ENCODE data around the gene ARHGAP30. TPM values are rescaled to one million over a fixed set of nuclear protein-coding genes. Genes with fewer than 3 reads are reported as not detected.
"Not testable (repeated sequence)": the region's sequence is repeated elsewhere in the genome, so short reads cannot be mapped to it uniquely, and the experiment has no call there.

Gene ARHGAP30
- total RNA-seq, 1 donor from 2014 or later: 63.7 TPM

GRCh38 chr1:161017756-161018630 lies 51.7 kb downstream of the ARHGAP30 start:
- H3K9me3 ChIP-seq: no peaks in the 10 kb centered on the region
- intact Hi-C loops (cut with DNase I): no loop called here
- no peak for DNase-seq
- H3K27ac ChIP-seq: peak overlapping the region; percentile 94
- TF ChIP-seq, protein P1, sequence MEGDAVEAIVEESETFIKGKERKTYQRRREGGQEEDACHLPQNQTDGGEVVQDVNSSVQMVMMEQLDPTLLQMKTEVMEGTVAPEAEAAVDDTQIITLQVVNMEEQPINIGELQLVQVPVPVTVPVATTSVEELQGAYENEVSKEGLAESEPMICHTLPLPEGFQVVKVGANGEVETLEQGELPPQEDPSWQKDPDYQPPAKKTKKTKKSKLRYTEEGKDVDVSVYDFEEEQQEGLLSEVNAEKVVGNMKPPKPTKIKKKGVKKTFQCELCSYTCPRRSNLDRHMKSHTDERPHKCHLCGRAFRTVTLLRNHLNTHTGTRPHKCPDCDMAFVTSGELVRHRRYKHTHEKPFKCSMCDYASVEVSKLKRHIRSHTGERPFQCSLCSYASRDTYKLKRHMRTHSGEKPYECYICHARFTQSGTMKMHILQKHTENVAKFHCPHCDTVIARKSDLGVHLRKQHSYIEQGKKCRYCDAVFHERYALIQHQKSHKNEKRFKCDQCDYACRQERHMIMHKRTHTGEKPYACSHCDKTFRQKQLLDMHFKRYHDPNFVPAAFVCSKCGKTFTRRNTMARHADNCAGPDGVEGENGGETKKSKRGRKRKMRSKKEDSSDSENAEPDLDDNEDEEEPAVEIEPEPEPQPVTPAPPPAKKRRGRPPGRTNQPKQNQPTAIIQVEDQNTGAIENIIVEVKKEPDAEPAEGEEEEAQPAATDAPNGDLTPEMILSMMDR (IDR thresholded peaks at IDR 0.05): no peak
- H3K27me3 ChIP-seq (ENCODE audit: low read depth): no peaks in the 10 kb centered on the region
- ATAC-seq: peak in 1 of 2 donors; percentile 10
- peaks cover 69% of the 10 kb centered on the region for H3K4me1 ChIP-seq
- no peaks in the 10 kb centered on the region for H3K36me3 ChIP-seq
- H3K4me3 ChIP-seq: peak overlapping the region; percentile 91

DNA sequence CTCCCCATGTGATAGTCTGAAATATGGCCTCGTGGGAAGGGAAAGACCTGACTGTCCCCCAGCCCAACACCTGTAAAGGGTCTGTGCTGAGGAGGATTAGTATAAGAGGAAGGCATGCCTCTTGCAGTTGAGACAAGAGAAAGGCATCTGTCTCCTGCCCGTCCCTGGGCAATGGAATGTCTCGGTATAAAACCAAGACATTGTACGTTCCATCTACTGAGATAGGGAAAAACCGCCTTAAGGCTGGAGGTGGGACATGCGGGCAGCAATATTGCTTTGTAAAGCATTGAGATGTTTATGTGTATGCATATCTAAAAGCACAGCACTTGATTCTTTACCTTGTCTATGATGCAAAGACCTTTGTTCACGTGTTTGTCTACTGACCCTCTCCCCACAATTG lies 52.5 kb downstream of the ARHGAP30 start:
- ATAC-seq; H3K9me3 ChIP-seq; intact Hi-C loops (cut with DNase I); DNase-seq; H3K27me3 ChIP-seq (ENCODE audit: low read depth); H3K36me3 ChIP-seq: not testable (repeated sequence)
- Histone ChIP-seq H3K4me1 (peaks cover 77% of the 10 kb centered on the region), H3K4me3 (peak overlapping the region; percentile 91), H3K27ac (peak overlapping the region; percentile 94)

DNA sequence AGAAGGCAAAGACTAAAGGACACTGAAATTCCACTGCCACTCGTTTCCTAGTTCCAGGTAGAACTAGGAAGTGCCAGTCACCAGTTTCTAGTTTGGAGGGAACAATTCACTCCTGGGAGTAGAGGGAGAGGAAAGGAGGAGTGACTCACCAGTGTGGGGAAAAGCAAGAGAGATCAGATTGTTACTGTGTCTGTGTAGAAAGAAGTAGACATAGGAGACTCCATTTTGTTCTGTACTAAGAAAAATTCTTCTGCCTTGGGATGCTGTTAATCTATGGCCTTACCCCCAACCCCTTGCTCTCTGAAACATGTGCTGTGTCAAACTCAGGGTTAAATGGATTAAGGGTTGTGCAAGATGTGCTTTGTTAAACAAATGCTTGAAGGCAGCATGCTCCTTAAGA lies 53.0 kb downstream of the ARHGAP30 start:
- H3K36me3 ChIP-seq; H3K9me3 ChIP-seq; H3K27me3 ChIP-seq (ENCODE audit: low read depth); intact Hi-C loops (cut with DNase I); DNase-seq; H3K4me3 ChIP-seq: not testable (repeated sequence)
- peak; percentile 0 to 30 for ATAC-seq
- H3K4me1 ChIP-seq: peaks cover 78% of the 10 kb centered on the region
- H3K27ac ChIP-seq: peak overlapping the region; percentile 73

DNA sequence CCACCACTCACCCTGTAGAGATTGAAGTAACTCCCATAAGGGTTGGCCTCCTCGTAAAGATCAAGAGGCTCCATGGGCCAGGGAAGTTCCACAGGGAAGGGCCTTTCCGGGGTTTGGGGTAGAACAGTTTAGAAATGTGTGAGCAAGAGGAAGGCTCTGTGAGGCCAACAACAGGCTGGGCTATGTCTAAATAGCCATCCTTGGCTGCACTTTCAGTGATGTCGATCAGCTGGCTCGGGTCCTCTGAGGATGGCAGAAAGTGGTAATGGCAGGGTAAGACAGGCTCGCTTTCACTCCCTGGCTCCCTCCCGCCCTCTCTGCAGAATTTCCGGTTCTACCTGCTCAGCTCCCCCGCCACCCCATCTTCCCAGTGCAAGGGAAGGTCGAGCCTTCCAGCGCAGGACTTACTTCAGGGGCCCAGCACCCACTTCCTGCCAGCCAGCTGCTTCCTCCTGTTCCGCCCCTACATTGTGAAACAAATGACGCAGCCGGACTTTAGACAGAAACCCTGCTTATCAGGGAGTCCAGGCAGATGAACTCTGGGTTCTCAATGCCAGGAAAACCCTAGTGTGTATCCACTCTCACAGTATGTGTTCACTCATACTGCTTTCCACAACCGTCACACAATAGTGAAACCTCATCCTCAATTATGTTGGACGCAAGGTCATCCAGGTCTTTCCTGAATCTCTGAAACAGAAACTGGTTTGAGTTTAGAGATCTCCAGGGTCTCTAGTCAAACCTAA lies 56.0 kb downstream of the ARHGAP30 start:
- DNase-seq (peak; percentile 93), ATAC-seq (peak; percentile 89 to 93)
- no peaks in the 10 kb centered on the region for H3K36me3 ChIP-seq
- peak overlapping the region; percentile 45 for H3K4me3 ChIP-seq
- H3K27ac ChIP-seq: peak overlapping the region; percentile 90
- TF ChIP-seq, protein P1 (IDR thresholded peaks at IDR 0.05): no peak
- intact Hi-C loops (cut with DNase I): no loop called here
- H3K27me3 ChIP-seq (ENCODE audit: low read depth): no peaks in the 10 kb centered on the region
- peaks cover 81% of the 10 kb centered on the region for H3K4me1 ChIP-seq
- H3K9me3 ChIP-seq: no peaks in the 10 kb centered on the region

- DNase-seq (no peak), ATAC-seq (peak; percentile 2 to 14)
- Histone ChIP-seq H3K27me3 (ENCODE audit: low read depth) (no peaks in the 10 kb centered on the region), H3K4me3 (peak overlapping the region; percentile 45), H3K9me3 (no peaks in the 10 kb centered on the region), H3K4me1 (peaks cover 81% of the 10 kb centered on the region), H3K27ac (peak overlapping the region; percentile 90), H3K36me3 (no peaks in the 10 kb centered on the region)
- intact Hi-C loops (cut with DNase I): no loop called here
- TF ChIP-seq, protein P1 (IDR thresholded peaks at IDR 0.05): no peak
Observed at GRCh38 chr1:161013131-161013487, 56.6 kb downstream of the ARHGAP30 start.

DNA sequence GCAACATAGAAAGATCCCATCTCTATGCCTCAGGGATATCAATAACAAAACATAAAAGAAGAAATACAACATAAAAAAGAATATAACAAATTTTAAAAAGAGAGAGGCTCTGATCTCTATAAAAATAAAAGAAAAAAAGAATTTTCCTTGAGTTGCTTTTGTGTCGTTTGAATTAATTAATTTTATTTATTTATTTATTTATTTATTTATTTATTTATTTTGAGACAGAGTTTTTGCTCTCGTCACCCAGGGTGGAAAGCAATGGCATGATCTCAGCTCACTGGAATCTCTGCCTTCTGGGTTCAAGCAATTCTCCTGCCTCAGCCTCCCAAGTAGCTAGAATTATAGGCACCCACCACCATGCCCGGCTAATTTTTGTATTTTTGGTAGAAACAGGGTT lies 57.3 kb downstream of the ARHGAP30 start:
- no peak overlapping the region for H3K4me3 ChIP-seq
- peaks cover 80% of the 10 kb centered on the region for H3K4me1 ChIP-seq
- intact Hi-C loops (cut with DNase I): no loop called here
- TF ChIP-seq, protein P1 (IDR thresholded peaks at IDR 0.05): no peak
- H3K9me3 ChIP-seq: no peaks in the 10 kb centered on the region
- DNase-seq: no peak
- peak overlapping the region; percentile 90 for H3K27ac ChIP-seq
- ATAC-seq: no peak
- H3K27me3 ChIP-seq (ENCODE audit: low read depth): no peaks in the 10 kb centered on the region
- no peaks in the 10 kb centered on the region for H3K36me3 ChIP-seq

Measured in lower lobe of right lung (tissue), 2 donors.